Heart right ventricle (tissue), 16 donors: ENCODE measurements around the gene SUMO2. TPM values are rescaled to one million over a fixed set of nuclear protein-coding genes. Genes with fewer than 3 reads are reported as not detected.

ENCODE experiments used
- ATAC-seq, 8 donors: fragments of 200-7000 bp; cut with Tn5 transposase; one replicate each; pipeline ENCODE4 v1.9.1; 2020; ENCODE audit warnings: mild to moderate bottlenecking in 8 of 8, moderate library complexity in 8 of 8, moderate number of reproducible peaks in 1 of 8
- DNase-seq, 2 donors: peaks; one replicate each; pipeline ENCODE4 v3.0.0-alpha.2; 2020
- H3K27ac ChIP-seq, 10 donors: fragments of 200-600 bp; sonication (generic) in 2 of 10; one replicate each; pipeline versions ENCODE4 v1.5.0 to v1.8.0; 2020 to 2022; ENCODE audit warnings: mild to moderate bottlenecking in 3 of 10
- H3K27me3 ChIP-seq, 7 donors: fragments of 200-600 bp; one replicate each; pipeline ENCODE4 v1.8.0; 2021 to 2022; ENCODE audit warnings: mild to moderate bottlenecking in 2 of 7
- H3K36me3 ChIP-seq, 9 donors: fragments of 200-600 bp; sonication (generic) in 1 of 9; one replicate each; pipeline versions ENCODE4 v1.5.0 to v1.8.0; 2020 to 2022; ENCODE audit warnings: mild to moderate bottlenecking in 2 of 9
- H3K4me1 ChIP-seq, 9 donors: fragments of 200-600 bp; sonication (generic) in 1 of 9; one replicate each; pipeline versions ENCODE4 v1.5.0 to v1.8.0; 2020 to 2022; ENCODE audit warnings: mild to moderate bottlenecking in 4 of 9
- H3K4me3 ChIP-seq, 10 donors: fragments of 200-600 bp; sonication (generic) in 2 of 10; one replicate each; pipeline versions ENCODE4 v1.5.0 to v1.8.0; 2020 to 2022; ENCODE audit warnings: mild to moderate bottlenecking in 7 of 10, moderate library complexity in 2 of 10
- H3K9me3 ChIP-seq, 11 donors: fragments of 200-600 bp in 10 of 11; sonication (generic) in 2 of 11; one replicate each; pipeline versions ENCODE4 v1.5.0 to v1.8.0; 2013 to 2022; ENCODE audit warnings: mild to moderate bottlenecking in 2 of 11, control low read depth in 1 of 11, moderate library complexity in 1 of 11
- whole genome bisulfite sequencing, 2 donors: extraction: QIAGEN DNeasy Blood & Tissue Kit; methylation state at CpG; one replicate each; pipeline ENCODE4 v1.1.7; 2013; ENCODE audit warnings: inconsistent platforms in 1 of 2; 5-methylcytosine and 5-hydroxymethylcytosine counted together
- intact Hi-C, 10 donors: fragments of 100-400 bp; cut with DNase I; formaldehyde crosslinking; loops; one replicate each; pipeline versions ENCODE4 v1.11.1 to v1.14.2; 2022
- polyA plus RNA-seq, 2 donors: library from polyadenylated mRNA; stranded (reverse); fragments of 200-250 nt; gene quantifications; one replicate each; pipeline ENCODE4 v1.2.3, GENCODE V29; 2013
- total RNA-seq, 10 donors: library from RNA; stranded (reverse); fragmentation: NEBNext Ultra II Directional in 3 of 10; extraction: Animal tissue kit (Norgen Biotek cat#: 25700) in 3 of 10; gene quantifications; one replicate each; pipeline versions ENCODE4 v1.2.1 to v1.2.4, GENCODE V29; 2021 to 2023
- TF ChIP-seq, protein P1 (sequence below), 9 donors: fragments of 200-600 bp; sonication (generic) in 2 of 9; IDR thresholded peaks; one replicate each; pipeline versions ENCODE4 v1.5.0 to v1.8.0; 2021 to 2022; ENCODE audit warnings: antibody characterized with exemption in 9 of 9, mild to moderate bottlenecking in 5 of 9, moderate library complexity in 1 of 9
- donor health status: Arrhythmogenic right ventricular cardiomyopathy.
- donor health status: ischemic (EF 13 %, LVEDD 7.1; RV severe dilation, severe dysfunction).
- donor health status: healthy with polysubstance abuse.
- donor health status: DM: no; HTN: yes; CAD: no.
- donor health status: DM: no; HTN: no; CAD: no.
- donor health status: ischemic (EF 25% LVEDD 6.9; RV normal size, moderate dysfunction).
- donor health status: ischemic (EF 25% LVEDD 5.7; RV mildly dilated, moderate dysfunction).
- donor health status: healthy.
- donor health status: DM: yes; HTN: yes; CAD: no.
- donor health status: Ischemic cardiomyopathy.
- donor health status: ischemic (EF 35%, LVEDD 5.7; RV mildly dilated, moderate dysfunction).
- donor health status: nonischemic (EF 11% LVEDD 7.7; RV severe dilation, severe dysfunction).
- donor health status: DM: yes; HTN: yes; CAD: no.
- donor health status: PGD.
- donor health status: ischemic (EF 29% LVEDD 5.4; RV normal size, mild dysfunction).
- donor health status: nonischemic (EF 23%, LVEDD 6.1; RV moderate dilation, normal function).

SUMO2 gene
- total and polyA plus RNA-seq, 12 donors, result 47.9 to 258 (median 212) TPM

DNA sequence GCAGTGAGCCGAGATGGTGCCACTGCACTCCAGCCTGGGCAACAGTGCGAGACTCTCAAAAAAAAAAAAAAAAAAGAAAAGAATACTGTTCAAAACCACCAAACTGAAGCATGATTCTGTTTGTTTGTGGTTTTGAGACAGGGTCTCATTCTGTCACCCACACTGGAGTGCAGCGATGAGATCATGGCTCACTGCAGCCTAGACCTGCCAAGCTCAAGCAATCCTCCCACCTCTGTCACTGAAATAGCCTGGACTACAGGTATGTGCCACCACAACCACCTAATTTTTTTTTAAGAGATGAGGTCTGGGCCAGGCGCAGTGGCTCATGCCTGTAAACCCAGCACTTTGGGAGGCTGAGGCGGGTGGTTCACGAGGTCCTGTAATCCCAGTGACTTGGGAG is 4.3 kb downstream of the SUMO2 start:
- DNase-seq, result no peak
- H3K27me3 ChIP-seq, result no peaks in the 10 kb centered on the region
- peaks cover 0 to 74% (median 54%) of the 10 kb centered on the region in 9 donors for H3K36me3 ChIP-seq
- ATAC-seq, result no peak
- no peak overlapping the region for H3K4me3 ChIP-seq
- TF ChIP-seq, protein P1, sequence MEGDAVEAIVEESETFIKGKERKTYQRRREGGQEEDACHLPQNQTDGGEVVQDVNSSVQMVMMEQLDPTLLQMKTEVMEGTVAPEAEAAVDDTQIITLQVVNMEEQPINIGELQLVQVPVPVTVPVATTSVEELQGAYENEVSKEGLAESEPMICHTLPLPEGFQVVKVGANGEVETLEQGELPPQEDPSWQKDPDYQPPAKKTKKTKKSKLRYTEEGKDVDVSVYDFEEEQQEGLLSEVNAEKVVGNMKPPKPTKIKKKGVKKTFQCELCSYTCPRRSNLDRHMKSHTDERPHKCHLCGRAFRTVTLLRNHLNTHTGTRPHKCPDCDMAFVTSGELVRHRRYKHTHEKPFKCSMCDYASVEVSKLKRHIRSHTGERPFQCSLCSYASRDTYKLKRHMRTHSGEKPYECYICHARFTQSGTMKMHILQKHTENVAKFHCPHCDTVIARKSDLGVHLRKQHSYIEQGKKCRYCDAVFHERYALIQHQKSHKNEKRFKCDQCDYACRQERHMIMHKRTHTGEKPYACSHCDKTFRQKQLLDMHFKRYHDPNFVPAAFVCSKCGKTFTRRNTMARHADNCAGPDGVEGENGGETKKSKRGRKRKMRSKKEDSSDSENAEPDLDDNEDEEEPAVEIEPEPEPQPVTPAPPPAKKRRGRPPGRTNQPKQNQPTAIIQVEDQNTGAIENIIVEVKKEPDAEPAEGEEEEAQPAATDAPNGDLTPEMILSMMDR (IDR thresholded peaks at IDR 0.05), result no peak
- no peaks in the 10 kb centered on the region for H3K9me3 ChIP-seq
- intact Hi-C loops, result loop anchor here in 3 of 10 donors (10.0 kb wide), 2 partner anchors 64 to 114 kb away; no protein-coding TSS in a partner anchor
- 90 to 93% methylated on average over 5 to 6 of the region's 6 CpGs for WGBS, 2 donors
- peaks cover 0 to 40% (median 29%) of the 10 kb centered on the region in 9 donors for H3K4me1 ChIP-seq
- H3K27ac ChIP-seq, result no peak overlapping the region

DNA sequence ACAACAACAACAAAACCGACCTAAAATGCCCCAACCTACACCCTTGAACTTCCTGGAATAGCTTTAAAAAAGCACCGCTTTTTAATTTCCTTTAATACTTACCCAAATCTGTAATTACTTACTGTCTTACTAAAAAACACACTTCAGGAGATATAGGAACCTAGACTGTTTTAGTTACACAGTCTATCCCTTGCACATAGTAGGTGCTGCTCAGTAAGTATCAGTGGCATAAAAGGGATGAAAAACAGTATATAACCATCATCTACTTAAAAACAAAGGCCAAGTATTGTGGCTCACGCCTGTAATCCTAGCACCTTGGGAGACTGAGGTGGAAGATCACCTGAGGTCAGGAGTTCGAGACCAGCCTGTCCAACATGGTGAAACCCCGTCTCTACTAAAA is 6.1 kb downstream of the SUMO2 start:
- TF ChIP-seq, protein P1 (IDR thresholded peaks at IDR 0.05), result no peak
- intact Hi-C loops, result loop anchor here in 3 of 10 donors (10.0 kb wide), 2 partner anchors 62 to 112 kb away; no protein-coding TSS in a partner anchor
- no peaks in the 10 kb centered on the region for H3K27me3 ChIP-seq
- H3K36me3 ChIP-seq, result peaks cover 0 to 92% (median 63%) of the 10 kb centered on the region in 9 donors
- DNase-seq, result no peak
- H3K4me3 ChIP-seq, result no peak overlapping the region
- ATAC-seq, result no peak
- H3K27ac ChIP-seq, result no peak overlapping the region
- H3K9me3 ChIP-seq, result no peaks in the 10 kb centered on the region
- peaks cover 0 to 43% (median 26%) of the 10 kb centered on the region in 9 donors for H3K4me1 ChIP-seq
- WGBS, 2 donors, result 92% methylated on average over 5 of the region's 5 CpGs

DNA sequence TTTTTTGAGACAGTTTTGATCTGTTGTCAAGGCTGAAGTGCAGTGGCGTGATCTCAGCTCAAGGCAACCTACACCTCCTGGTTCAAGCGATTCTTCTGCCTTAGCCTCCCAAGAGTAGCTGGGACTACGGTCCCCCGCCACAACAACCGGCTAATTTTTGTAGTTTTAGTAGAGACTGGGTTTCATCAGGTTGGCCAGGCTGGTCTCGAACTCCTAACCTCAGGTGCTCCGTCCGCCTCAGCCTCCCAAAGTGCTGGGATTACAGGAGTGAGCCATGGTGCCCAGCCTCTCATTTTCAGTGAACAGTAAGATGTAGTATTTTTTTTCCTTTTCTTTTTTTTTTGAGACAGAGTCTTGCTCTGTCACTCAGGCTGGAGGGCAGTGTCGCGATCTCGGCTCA is 7.8 kb downstream of the SUMO2 start:
- H3K4me3 ChIP-seq, result no peak overlapping the region
- peaks cover 0 to 100% (median 62%) of the 10 kb centered on the region in 9 donors for H3K36me3 ChIP-seq
- ATAC-seq (no peak), DNase-seq (no peak)
- H3K9me3 ChIP-seq, result no peaks in the 10 kb centered on the region
- no peak overlapping the region for H3K27ac ChIP-seq
- TF ChIP-seq, protein P1 (IDR thresholded peaks at IDR 0.05), result no peak
- 94 to 95% methylated on average over 11 of the region's 11 CpGs for WGBS, 2 donors
- intact Hi-C loops, result loop anchor here in 7 of 10 donors (5.0 to 10.0 kb wide), 4 partner anchors 58 to 110 kb away; no protein-coding TSS in a partner anchor
- peaks cover 0 to 34% (median 14%) of the 10 kb centered on the region in 9 donors for H3K4me1 ChIP-seq
- no peaks in the 10 kb centered on the region for H3K27me3 ChIP-seq

DNA sequence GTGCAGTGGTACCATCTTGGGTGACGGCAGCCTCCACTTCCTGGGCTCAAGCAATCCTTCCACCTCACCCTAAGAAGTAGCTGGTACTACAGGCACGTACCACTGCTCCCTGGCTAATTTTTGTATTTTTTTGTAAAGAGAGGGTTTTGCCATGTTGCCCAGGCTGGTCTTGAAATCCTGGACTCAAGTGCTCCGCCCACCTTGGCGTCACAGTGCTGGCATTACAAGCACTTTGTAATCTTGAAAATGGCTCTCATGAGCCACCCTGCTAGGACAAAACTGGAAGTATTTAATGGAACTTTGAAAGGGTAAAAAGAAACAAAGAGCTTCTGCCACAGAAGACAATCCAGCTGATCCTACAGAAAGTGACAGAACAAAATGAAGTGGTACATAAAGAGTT is 9.2 kb downstream of the SUMO2 start:
- Histone ChIP-seq H3K27ac (no peak overlapping the region), H3K36me3 (peaks cover 0 to 100% (median 57%) of the 10 kb centered on the region in 9 donors), H3K4me1 (peaks cover 0 to 21% (median 6%) of the 10 kb centered on the region in 9 donors), H3K27me3 (no peaks in the 10 kb centered on the region), H3K4me3 (no peak overlapping the region), H3K9me3 (no peaks in the 10 kb centered on the region)
- TF ChIP-seq, protein P1 (IDR thresholded peaks at IDR 0.05), result no peak
- intact Hi-C loops, result loop anchor here in 7 of 10 donors (5.0 to 10.0 kb wide), 4 partner anchors 56 to 109 kb away; no protein-coding TSS in a partner anchor
- 85% methylated on average over 4 of the region's 4 CpGs for WGBS, 2 donors
- DNase-seq, result no peak
- no peak for ATAC-seq
